GM10266 (cell line): ENCODE data around the gene R3HDM4.
"Not testable (repeated sequence)": the region's sequence is repeated elsewhere in the genome, so short reads cannot be mapped to it uniquely, and the experiment has no call there.

ENCODE experiments used
- DNase-seq: peaks from one replicate; pipeline ENCODE4 v3.0.0; 2012; ENCODE audit errors: extremely low spot score
- CTCF ChIP-seq: IDR thresholded peaks from 2 replicates; pipeline ENCODE4 v1.5.1; 2012; ENCODE audit warnings: mild to moderate bottlenecking, low read depth; ENCODE audit not compliant: control insufficient read depth, insufficient read depth; ENCODE audit errors: missing control alignments

R3HDM4 gene

GRCh38 chr19:850979-851335 is 62.1 kb downstream of the R3HDM4 start:
- DNase-seq, result no peak
- no peak for TF ChIP-seq CTCF

- no peak for TF ChIP-seq CTCF
- DNase-seq, result no peak
Observed at GRCh38 chr19:850221-850978, 62.6 kb downstream of the R3HDM4 start.

GRCh38 chr19:849195-849594 is 63.8 kb downstream of the R3HDM4 start:
- DNase-seq, result not testable (repeated sequence)

GRCh38 chr19:848386-848921 is 64.6 kb downstream of the R3HDM4 start:
- no peak for TF ChIP-seq CTCF
- DNase-seq, result no peak
